CD4-positive, alpha-beta T cell treated with Interleukin-4 for 1 hour (primary cell): ENCODE measurements around the gene UPF2.
"Not testable (repeated sequence)": the region's sequence is repeated elsewhere in the genome, so short reads cannot be mapped to it uniquely, and the experiment has no call there.

Experiments
- DNase-seq, 2 donors: peaks; one replicate each; pipeline ENCODE4 v3.0.0-alpha.2; 2020 to 2022

UPF2 gene

DNA sequence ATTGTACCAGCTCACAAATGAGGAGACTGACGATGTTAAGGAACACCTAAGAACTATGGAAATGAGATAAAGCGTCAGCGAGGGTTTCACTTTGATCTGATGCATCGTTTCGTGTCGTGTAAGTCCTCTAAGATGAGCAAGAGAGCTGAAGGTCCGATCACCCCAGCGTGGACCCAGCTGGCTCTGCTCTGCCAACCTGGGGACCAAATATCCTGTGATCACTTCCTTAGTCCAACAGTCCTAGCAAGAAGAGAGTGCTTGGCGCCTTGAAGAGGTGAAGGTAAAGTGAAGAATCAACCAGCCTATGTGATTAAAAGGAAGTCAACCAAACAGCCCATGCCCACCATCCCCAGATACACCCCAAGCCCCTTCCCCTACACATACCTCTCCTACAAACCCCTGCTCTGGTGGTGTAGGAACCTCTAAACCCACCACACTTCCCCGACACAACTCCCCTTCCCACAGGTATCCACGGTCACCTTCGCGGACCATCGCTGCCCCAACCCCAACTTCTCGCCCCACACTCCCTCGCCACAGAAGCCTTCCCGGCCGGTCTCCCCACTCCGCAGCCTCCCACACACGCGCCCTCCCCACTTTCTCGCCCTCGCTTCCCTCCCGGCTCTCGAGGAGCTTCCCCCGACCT lies 722 bp downstream of the UPF2 start:
- peak; percentile 22 to 27 for DNase-seq

DNA sequence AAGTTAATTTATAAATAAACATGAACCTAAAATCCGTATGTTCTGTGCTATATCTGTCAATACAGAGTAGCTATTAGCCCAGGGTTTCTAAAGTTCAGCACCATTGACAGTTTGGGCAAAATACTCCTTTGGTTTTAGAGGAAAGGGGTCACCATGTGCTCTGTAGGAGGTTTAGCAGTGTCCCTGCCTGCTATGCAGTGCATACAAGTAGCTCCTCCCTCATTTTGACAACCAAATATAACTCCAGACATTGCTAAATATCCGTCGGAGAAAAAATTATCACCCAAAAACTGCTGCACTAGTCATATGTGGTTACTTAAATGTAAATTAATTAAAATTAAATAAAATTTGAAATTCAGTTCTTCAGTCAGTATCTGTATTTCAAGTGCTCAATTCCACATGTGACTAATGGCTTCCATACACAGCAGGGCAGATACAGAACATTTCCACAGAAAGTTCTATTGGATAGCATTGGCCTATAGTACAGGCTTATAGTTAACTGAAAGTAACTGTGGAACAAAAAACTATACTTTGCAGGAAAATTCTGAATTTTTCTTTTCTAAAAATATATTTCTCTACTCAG lies 6.4 kb downstream of the UPF2 start:
- no peak for DNase-seq

DNA sequence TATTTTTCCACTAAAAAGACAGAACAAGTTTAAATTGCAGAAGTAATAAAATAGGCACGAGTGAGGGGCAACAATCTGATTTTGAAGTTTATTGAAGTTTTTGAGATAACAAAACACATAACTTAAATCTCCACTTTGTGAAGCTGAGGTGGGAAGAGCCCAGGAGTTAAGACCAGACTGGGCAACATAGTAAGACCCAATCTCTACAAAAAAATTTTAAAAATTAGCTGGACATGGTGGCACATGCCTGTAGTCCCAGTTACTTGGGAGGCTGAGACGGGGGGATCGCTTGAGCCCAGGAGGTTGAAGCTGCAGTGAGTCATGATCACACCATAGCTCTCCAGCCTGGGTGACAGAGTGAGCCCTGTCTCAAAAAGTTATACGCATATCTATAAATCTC lies 11.2 kb downstream of the UPF2 start:
- DNase-seq: no peak

DNA sequence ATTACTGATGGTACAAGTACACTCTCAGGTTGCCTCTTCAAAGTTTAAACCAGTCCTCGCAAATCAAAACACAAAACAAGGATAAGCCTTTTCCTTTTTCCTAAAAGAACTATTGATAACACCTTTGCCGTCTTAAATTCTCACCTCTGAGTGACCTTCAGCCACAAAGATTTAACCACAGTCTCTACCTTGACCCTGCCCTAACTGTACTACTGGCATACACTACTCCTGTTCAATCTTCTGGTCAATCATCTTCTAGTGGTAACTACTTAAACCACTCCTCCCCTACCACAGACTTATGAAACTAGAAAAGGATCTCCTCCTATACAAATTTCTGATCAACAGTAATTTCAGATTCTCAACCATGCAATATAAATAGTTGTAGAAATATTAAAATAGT lies 15.1 kb downstream of the UPF2 start:
- no peak for DNase-seq

DNA sequence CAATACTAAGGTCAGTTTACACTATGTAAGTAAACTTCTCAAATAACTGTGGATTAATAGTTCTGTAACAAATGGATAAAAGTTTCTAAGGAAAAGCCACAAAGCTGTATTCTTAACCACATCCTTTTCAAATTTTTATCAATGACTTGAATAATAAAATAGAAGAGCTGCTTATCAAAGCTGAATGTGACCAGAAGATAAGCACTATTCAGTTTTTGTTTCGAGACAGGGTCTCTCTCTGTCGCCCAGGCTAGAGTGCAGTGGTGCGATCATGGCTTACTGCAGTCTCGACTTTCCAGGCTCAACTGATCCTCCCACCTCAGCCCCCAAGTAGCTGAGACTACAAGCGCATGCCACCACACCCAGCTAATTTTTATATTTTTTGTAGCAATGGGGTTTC lies 17.0 kb downstream of the UPF2 start:
- no peak for DNase-seq

DNA sequence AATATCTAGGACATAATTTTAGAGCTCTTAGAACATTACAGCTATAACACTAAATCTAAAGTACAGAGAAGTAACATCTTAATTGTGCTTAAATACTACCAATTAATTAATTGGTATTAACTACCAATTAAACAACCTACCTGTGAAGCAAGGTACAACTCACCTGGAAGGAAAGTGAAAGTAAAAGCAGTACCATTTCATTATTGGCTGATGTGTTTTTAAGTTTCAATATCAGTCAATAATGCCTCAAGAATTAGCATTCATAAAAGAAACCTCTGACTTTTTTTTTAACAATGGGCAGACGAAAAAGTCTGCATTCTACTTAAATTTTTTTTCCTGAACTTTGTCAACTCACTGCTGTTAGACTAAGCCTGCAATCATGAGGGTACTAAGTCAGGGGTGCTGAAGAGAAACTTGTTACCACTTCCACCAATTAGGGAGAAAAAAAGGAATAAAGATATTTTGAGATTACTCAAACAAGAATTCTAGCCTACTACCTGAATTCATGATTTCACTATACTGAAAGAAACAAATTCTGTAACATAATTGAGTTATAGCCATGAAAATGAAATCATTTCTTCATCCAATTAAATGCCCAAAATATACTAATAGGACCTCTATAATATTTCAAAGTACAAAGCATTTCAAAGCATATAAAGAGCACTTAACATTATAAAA lies 19.9 kb downstream of the UPF2 start:
- peak in 1 of 2 donors; percentile 37 for DNase-seq

DNA sequence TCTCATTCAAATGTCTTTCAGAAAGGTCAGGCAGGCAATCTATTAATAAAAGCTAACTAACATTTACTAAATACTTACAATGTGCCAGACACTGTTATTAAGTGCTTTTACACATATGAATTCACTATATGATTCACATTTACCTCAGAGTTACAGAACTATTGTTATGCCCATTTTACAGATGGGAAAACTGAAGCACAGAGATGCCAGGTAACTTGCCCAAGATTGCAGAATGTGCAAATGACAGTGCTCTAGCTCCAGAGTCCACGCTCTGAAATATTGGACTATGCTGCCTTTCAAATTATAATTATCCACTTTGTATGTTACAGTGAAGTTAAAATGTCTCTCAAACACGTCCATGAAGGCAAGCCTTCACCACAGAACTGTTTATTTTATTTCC lies 22.0 kb downstream of the UPF2 start:
- no peak for DNase-seq

DNA sequence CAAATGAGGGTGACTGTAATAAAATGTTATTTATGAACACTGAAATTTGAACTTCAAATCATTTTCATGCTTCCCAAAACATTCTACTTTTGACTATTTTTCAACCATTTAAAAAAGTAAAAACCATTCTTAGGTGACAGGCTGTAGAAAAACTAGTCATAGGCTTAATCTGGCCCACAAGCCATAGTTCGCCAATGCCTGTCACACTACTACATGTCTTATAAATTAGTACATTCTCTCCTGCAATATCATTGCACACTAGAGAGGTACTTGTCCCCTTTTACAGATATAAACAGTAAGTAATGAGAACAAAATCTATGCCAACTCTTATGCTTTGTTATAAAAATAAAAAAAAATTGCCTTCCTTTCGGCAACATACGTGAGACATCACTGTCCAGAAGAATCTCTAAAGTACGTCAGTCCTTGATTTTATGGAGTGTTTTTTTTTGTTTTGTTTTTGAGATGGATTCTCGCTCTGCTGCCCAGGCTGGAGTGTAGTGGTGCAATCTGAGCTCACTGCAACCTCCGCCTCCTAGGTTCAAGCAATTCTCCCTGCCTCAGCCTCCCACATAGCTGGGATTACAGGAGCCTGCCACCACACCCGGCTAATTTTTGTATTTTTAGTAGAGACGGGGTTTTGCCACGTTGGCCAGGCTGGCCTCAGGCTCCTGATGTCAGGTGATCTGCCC lies 23.2 kb downstream of the UPF2 start:
- DNase-seq: no peak

DNA sequence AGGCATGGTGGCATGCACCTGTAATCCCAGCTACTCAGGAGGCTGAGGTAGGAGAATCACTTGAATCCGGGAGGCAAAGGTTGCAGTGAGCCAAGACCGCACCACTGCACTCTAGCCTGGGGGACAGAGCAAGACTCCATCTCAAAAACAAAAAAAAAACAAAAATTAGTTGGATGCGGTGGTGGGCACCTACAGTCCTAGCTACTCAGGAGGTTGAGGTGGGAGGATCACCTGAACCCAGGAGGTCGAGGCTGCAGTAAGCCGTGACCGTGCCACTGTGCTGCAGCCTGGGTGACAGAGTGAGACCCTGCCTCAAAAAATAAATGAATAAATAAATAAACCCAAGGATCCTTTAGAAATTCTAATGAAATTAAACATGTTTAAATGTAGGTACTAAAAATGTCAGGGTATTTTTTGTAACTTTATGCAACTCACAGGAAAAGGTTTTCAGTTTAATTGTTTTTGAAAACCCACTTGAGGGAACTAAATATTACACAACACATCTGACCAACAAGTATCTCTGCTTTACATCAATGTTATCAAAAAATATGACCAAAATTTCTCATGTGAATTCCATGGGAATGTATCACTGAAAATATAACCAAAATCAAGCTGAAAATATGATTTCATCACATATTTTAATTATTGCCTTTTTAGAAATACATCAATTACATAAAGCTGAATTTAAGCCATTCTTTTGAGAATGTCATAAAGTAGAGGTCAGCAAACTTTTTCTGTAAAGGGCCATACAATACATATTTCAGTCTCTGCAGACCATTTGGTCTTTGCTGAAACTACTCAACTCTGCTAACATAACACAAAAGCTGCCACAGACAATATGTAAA lies 23.9 kb downstream of the UPF2 start:
- DNase-seq: no peak

DNA sequence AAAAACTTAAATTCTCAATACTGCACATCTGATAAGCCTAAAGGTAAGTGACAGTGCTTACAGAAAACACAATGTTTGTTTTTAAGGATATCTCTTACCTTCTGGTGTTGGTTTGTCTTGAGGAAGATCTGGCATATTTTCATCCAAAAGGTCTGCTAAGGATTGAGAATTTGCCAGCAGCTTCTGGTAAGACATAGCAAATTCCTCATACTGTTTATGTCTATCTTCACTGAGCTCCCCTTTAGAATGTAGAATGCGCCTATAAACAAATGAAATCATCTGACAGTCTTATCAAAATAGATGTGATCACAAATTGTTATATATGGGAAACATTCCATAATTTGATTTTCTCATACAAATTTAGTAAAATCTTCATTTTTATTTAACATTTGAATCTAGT lies 28.7 kb downstream of the UPF2 start:
- DNase-seq: no peak

DNA sequence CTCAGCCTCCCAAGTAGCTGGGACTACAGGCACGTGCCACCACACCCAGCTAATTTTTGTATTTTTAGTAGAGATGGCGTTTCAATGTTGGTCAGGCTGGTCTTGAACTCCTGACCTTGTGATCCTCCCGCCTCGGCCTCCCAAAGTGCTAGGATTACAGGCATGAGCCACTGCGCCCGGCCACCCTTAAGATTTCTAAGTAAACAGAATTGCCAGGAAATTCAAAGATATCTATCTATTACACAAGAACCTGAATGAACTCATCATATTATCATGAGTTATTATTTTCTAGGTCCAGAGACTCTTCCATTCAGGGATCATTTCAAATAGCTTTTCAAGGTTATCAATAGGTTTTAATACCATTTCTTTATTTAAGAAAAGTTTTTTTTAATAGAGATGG lies 29.2 kb downstream of the UPF2 start:
- not testable (repeated sequence) for DNase-seq

DNA sequence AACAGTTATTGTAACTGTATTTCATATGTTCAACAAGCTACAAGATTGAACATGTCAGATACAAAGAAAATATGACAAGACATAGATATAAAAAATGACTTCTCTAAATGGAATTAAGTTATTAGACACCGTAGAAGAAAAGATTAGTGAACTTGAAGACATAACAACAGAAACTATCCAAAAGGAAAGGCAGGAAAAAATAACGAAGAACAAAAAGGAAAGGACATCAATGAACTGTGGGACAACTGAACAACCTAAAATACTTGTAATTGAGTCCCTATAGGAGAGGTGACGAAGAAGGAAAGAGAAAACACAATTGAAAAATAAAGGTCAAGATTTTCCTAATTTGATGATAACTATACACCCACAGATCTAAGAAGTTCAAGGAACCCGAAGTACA lies 32.3 kb downstream of the UPF2 start:
- DNase-seq: no peak

DNA sequence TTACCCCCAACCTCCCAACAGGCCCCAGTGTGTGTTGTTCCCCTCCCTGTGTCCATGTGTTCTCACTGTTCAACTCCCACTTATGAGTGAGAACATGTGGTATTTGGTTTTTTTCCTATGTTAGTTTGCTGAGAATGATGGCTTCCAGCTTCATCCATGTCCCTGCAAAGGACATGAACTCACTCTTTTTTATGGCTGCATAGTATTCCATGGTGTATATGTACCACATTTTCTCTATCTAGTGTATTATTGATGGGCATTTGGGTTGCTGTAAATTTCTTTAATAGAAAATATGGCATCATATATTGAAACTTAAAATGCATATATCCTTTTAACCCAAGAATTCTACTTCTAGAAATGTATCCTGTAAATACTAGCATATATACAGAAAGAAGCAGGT lies 33.8 kb downstream of the UPF2 start:
- not testable (repeated sequence) for DNase-seq

DNA sequence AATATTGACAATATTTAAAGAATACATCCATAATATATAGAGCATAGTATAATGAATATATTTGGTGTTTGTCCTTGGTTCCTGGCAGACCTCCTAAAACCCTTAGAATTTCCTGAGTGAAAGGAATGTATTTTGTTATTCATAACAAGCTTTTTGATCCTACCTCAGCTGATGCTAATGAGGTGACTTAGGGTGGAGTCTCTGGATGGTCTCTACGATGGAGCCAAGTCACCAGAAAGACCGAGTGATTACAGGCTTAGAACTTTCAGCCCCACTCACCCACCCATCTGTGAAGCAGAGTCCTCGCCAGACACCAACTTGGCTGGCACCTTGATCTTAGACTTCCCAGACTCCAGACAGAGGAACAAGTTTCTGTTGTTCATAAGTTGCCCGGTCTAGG lies 35.9 kb downstream of the UPF2 start:
- no peak for DNase-seq

DNA sequence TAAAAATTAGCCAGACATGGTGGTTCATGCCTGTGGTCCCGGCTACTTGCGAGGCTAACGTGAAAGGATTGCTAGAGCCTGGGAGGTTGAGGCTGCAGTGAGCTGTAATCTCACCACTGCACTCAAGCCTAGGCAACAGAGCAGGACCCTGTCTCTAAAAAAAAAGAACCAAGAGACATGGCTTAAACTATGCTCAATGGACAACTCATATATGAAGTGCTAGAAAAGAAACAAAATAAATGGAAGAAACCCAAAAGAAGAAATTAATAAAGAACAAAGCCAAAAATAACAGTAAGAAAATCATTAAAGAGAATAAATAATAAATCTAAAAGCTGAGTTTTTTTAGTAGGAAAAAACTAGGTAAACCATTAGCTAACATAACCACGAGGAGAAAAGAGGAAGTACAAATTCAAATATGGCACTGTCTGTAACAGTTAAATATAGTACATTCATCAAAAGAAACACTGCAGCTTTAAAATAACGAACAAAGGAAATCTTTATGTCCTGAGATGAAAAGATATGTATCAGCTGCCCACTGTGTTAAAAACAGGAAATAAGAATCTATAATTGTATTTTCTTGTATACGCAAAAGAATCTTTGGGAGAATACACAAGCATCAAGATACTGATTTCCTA lies 48.7 kb downstream of the UPF2 start:
- DNase-seq: peak in 1 of 2 donors; percentile 3

DNA sequence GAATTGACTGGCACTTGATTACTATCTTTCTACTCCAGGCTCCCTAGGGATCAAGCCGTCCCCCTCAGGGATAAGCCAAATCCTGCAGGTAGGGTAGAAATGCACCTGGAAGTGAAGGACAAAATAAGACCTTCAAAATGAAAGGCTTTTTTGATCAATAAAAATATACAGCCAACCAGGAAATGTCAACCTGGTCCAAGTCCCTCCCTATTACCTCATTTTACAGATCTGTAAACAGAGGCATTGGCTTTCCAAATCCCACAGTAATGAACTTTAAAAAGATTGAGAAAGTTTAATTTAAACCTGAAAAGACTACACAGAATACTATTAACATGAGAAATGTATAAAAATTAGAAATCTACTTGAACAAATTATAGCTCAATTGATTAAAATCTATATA lies 53.7 kb downstream of the UPF2 start:
- no peak for DNase-seq

DNA sequence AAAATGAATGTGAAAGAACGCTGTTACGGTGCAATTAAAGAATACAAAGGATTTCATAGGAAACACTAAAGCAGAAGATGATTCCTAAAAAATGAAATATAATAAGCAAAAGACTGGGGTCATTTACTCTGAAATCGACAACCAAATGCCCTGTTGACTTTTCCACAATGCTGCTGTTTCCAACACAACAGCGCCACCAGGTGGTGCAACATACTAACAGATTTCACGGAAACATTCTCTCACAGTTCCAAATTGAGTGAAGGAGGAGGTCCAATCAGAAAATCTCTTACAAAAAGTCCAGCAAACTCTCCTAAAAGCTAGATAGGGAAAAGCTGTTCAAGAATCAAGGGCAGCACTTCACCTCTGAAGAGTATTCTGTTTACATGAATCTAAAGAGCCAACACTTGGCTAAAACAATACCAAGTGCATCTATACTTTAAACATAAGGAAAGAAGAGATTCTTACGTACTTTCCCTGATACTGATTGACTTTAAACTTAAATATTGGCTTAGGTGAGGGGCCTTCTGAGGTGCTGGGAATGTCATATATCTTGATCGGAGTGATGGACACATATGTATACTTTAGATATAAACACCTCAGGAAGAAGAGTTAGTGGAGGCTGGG lies 55.9 kb downstream of the UPF2 start:
- peak; percentile 72 for DNase-seq

DNA sequence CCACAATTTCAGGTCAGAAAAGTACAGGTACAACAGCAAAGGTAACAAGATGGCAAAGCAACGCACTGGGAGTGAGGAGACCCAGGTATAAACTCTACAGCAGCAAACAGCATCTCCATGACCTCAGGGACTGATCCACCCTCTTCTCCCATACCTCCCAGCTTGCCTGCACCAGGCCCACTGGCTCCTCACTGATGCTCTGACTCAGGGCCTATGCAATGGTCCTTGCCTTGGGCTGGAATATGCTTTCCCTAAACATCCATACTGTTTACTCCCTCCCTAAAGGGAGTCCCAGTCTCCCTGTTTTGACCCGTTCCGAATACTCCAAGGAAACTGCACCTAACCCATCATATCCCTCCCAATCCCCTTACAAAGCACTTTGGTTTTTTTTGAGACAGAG lies 60.4 kb downstream of the UPF2 start:
- no peak for DNase-seq

DNA sequence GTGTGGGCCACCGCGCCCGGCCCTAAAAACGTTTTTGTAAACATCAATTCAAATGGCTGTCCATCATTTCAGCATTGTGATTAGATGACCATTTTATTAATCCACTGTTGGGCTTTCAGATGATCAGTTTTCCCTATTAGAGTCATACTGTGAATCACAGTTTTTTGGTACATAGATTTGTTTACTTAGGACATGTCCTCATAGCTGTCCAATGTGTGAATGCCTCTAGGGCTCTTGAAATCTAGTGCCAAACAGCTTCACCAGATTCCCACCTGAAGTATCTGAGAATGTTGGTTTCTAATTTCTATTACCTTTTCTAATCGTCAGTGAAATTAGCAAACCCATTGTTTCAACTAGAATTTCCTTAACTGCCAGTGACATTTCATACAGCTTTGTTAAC lies 66.8 kb downstream of the UPF2 start:
- no peak for DNase-seq

DNA sequence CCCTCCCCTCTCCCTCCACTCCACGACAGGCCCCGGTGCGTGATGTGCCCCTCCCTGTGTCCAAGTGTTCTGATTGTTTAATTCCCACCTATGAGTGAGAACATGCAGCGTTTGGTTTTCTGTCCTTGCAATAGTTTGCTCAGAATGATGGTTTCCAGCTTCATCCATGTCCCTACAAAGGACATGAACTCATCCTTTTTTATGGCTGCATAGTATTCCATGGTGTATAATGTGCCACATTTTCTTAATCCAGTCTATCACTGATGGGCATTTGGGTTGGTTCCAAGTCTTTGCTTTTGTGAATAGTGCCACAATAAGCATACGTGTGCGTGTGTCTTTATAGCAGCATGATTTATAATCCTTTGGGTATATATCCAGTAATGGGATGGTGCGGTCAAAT lies 70.1 kb downstream of the UPF2 start:
- not testable (repeated sequence) for DNase-seq

DNA sequence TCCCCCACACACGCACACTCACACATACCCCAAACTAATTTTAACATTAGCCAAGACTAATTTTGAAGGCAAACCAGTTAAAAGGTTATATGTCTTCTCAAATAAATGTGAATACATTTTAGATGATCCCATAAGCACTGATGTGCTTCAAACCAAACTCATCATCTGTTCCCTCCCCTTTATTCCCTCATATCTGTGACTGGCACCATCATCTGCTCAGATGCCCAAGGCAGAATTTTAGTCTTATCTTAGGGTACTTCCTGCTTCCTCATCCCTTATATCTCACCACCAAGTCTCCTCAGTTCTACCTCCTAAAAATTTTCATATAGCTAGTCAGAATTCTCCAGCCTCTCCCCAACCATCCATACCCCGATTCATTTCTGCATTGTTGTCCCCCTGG lies 80.4 kb downstream of the UPF2 start:
- DNase-seq: no peak

DNA sequence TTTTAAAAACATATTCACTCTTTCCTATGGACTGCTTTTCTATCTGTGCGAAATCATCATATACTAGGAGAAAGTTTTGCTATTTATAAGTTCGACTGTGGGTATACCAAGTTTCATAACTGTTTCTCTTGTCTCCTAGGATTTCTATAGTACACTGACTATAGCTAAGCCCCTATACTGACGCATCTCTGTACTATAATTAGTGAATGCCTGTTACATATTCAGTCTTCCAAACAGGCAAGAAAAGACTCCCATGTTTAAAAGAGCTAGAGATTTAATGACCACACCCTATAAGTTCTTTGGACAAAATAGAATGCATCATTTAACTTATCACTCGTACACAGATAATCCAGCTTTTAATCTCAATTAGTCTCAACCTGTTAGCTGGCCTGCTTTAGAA lies 80.8 kb downstream of the UPF2 start:
- DNase-seq: no peak
